Esophagus squamous epithelium (tissue), 5 donors: ENCODE data around the gene EFCAB12. TPM values are rescaled to one million over a fixed set of nuclear protein-coding genes. Genes with fewer than 3 reads are reported as not detected.
A peak's percentile ranks its signal among the peaks of the same experiment; 100 is the strongest.

Source experiments
- DNase-seq: peaks from one replicate; lab custom pipeline; 2025; lab: John Stamatoyannopoulos, UW
- H3K27ac ChIP-seq, 4 donors: fragments of 200-600 bp; sonication (generic); one replicate each; pipeline ENCODE4 v1.5.1; 2016 to 2019; ENCODE audit warnings: mild to moderate bottlenecking in 1 of 4
- H3K27me3 ChIP-seq, 4 donors: fragments of 200-600 bp; sonication (generic); 1 replicate in 3 of 4; 2 replicates in 1 of 4; pipeline versions ENCODE4 v1.5.1 to v1.6.0; 2017 to 2021; ENCODE audit warnings: antibody characterized with exemption in 1 of 4
- H3K36me3 ChIP-seq, 3 donors: fragments of 200-600 bp; sonication (generic); one replicate each; pipeline ENCODE4 v1.5.1; 2016 to 2019
- H3K4me1 ChIP-seq, 3 donors: fragments of 200-600 bp; sonication (generic); one replicate each; pipeline ENCODE4 v1.5.1; 2017 to 2019
- H3K4me3 ChIP-seq, 4 donors: fragments of 200-600 bp; sonication (generic); 1 replicate in 3 of 4; 2 replicates in 1 of 4; pipeline ENCODE4 v1.5.1; 2016 to 2019; ENCODE audit warnings: mild to moderate bottlenecking in 2 of 4, moderate library complexity in 1 of 4
- H3K9me3 ChIP-seq, 3 donors: fragments of 200-600 bp; sonication (generic); one replicate each; pipeline ENCODE4 v1.5.1; 2016 to 2019
- POLR2A ChIP-seq, 4 donors: fragments of 450-650 bp; IDR thresholded peaks; one replicate each; pipeline ENCODE4 v1.6.1; 2017; ENCODE audit warnings: antibody characterized with exemption in 4 of 4, mild to moderate bottlenecking in 4 of 4, moderate library complexity in 3 of 4
- WGBS, 2 donors: methylation state at CpG; one replicate each; pipeline ENCODE4 v1.1.5; 2018; 5-methylcytosine and 5-hydroxymethylcytosine counted together
- intact Hi-C: fragments of 100-400 bp; cut with DNase I; formaldehyde crosslinking; loops from one replicate; pipeline ENCODE4 v1.15.0; 2022
- total RNA-seq, 4 donors: library from RNA; depleted of rRNA; stranded (reverse); fragments of >200 nt; gene quantifications; one replicate each; pipeline ENCODE4 v1.1.0, GENCODE V29; 2016
- TF ChIP-seq, protein P1 (sequence below), 6 experiments: fragments of 450-650 bp in 4 of 6; fragments of 200-600 bp in 2 of 6; sonication (generic) in 2 of 6; IDR thresholded peaks; one replicate each; pipeline ENCODE4 v1.5.1; 2016 to 2019; ENCODE audit warnings: antibody characterized with exemption in 6 of 6, mild to moderate bottlenecking in 4 of 6, moderate library complexity in 4 of 6
- donor health status: DM: yes; HTN: yes; CAD: no.

Gene EFCAB12
- total RNA-seq, 4 donors from 2014 or later, result under 0.01 TPM; not detected in 3

DNA sequence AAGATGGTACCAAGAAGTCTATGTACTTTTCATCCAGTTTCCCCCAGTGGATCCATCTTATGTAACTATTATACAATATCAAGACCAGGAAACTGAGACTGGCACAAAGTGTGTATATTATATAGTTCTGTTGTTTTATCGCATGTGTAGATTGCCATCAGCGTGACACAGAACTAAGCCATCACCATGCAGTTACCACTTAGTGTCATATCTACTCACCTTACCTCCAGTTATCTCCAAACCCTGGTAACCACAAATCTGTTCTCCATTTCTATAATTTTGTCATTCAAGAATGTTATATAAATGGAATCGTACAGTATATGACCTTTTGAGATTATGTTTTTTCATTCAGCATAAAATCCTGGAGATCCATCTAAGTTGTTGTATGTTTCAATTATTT lies 34.7 kb upstream of the EFCAB12 start:
- H3K9me3 ChIP-seq, result no peaks in the 10 kb centered on the region
- no peaks in the 10 kb centered on the region for H3K4me1 ChIP-seq
- H3K36me3 ChIP-seq, result peaks cover 0 to 54% (median 0%) of the 10 kb centered on the region in 3 donors
- no peak overlapping the region for H3K4me3 ChIP-seq
- WGBS, 2 donors, result 94 to 97% methylated on average over 3 of the region's 3 CpGs
- H3K27ac ChIP-seq, result no peak overlapping the region
- no peaks in the 10 kb centered on the region for H3K27me3 ChIP-seq
- DNase-seq, result no peak
- intact Hi-C loops, result no loop called here
- TF ChIP-seq, protein P1, sequence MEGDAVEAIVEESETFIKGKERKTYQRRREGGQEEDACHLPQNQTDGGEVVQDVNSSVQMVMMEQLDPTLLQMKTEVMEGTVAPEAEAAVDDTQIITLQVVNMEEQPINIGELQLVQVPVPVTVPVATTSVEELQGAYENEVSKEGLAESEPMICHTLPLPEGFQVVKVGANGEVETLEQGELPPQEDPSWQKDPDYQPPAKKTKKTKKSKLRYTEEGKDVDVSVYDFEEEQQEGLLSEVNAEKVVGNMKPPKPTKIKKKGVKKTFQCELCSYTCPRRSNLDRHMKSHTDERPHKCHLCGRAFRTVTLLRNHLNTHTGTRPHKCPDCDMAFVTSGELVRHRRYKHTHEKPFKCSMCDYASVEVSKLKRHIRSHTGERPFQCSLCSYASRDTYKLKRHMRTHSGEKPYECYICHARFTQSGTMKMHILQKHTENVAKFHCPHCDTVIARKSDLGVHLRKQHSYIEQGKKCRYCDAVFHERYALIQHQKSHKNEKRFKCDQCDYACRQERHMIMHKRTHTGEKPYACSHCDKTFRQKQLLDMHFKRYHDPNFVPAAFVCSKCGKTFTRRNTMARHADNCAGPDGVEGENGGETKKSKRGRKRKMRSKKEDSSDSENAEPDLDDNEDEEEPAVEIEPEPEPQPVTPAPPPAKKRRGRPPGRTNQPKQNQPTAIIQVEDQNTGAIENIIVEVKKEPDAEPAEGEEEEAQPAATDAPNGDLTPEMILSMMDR (IDR thresholded peaks at IDR 0.05), result no peak
- no peak for TF ChIP-seq POLR2A (IDR thresholded peaks at IDR 0.05)

DNA sequence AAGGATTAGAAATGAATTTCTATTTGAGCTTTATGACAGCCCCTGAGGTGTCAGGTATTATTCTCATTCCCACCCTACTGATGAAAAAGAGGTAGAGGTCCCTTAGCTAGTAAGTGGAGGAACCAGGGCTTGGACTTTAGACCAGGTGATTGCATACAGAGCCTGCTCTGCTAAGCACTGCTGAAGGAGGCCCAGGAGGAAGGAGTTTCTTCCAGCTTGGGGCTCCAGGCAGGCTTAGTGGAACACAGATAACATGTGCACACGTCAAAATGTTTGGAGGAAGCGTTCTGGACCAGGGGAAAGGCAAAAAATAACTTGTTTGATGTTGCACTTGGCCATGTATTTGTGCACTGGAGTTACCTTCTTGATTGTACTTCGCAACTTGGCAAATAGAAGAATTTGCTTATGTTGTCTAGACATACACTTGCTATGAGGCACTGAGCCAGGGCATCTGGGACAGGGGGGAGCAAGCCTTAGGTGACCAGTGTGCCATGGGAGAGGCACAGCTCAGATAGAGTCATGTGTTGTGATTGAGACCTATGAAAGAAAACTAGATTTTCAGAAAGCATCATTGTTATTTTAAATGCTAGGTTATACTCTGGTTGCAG lies 34.0 kb upstream of the EFCAB12 start:
- WGBS, 2 donors, result 89 to 93% methylated on average over 3 of the region's 3 CpGs
- H3K9me3 ChIP-seq, result no peaks in the 10 kb centered on the region
- H3K4me3 ChIP-seq, result no peak overlapping the region
- H3K27ac ChIP-seq, result no peak overlapping the region
- H3K27me3 ChIP-seq, result no peaks in the 10 kb centered on the region
- H3K36me3 ChIP-seq, result peaks cover 0 to 54% (median 0%) of the 10 kb centered on the region in 3 donors
- no peaks in the 10 kb centered on the region for H3K4me1 ChIP-seq
- intact Hi-C loops, result no loop called here
- no peak for DNase-seq
- TF ChIP-seq, protein P1 (IDR thresholded peaks at IDR 0.05), result no peak
- TF ChIP-seq POLR2A (IDR thresholded peaks at IDR 0.05), result no peak

DNA sequence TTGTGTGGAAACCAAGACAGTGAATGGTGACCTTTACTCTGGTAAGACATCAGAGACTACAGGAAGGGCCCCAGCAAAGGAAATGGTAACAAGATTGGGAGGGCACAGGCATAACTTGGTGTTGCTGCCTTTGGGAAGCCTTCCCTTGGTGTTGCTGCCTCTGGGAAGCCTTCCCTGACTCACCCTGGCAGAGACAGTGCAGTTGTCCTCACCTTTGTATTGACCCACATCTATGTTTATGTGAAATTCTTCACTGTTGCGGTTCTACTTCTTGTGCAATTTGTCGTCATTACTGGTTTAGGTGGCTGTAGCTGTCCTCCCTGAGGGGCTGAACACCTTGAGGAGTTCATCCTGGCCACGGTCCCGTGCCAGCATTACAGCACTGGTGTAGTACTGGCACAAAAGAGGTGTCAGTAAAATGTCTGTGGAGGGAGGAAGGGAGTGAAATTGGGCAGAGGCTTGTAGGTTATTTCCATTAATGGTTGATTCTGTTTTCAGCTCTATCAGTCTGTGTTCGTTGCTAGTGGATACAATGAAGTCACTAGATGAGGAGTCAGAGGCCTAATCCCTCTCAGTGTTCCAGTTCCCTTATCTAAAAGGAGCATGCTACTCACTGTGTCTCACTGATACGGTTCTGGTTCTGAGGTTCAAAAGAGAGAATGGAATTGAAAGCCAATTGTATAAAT lies 33.2 kb upstream of the EFCAB12 start:
- peak overlapping the region in 1 of 4 donors; percentile 33 for H3K27ac ChIP-seq
- intact Hi-C loops, result no loop called here
- H3K9me3 ChIP-seq, result no peaks in the 10 kb centered on the region
- no peaks in the 10 kb centered on the region for H3K4me1 ChIP-seq
- 63 to 66% methylated on average over 5 to 6 of the region's 6 CpGs for WGBS, 2 donors
- TF ChIP-seq POLR2A (IDR thresholded peaks at IDR 0.05), result no peak
- TF ChIP-seq, protein P1 (IDR thresholded peaks at IDR 0.05), result no peak
- no peak overlapping the region for H3K4me3 ChIP-seq
- H3K27me3 ChIP-seq, result no peaks in the 10 kb centered on the region
- H3K36me3 ChIP-seq, result peaks cover 0 to 58% (median 0%) of the 10 kb centered on the region in 3 donors
- no peak for DNase-seq

DNA sequence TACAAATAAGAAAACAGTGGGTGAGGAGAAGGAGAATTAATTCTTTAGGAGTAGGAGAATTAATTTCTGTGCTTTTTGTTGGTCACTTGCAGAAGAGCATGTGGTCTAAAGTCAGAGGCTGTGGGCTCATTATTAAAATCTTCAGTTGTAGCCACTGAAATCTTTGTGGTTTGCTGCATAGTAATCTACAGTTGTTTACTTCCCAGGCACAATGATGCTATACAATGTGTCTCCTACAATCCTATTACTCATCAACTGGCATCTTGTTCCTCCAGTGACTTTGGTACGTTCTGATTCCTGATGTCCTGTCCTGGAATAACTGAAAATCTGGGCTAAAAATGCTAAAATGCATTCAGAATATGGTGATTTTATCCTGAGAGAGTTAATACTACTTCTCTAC lies 32.6 kb upstream of the EFCAB12 start:
- no peak for DNase-seq
- no peak for TF ChIP-seq POLR2A (IDR thresholded peaks at IDR 0.05)
- TF ChIP-seq, protein P1 (IDR thresholded peaks at IDR 0.05), result no peak
- Histone ChIP-seq H3K9me3 (no peaks in the 10 kb centered on the region), H3K27ac (peak overlapping the region in 1 of 4 donors; percentile 33), H3K27me3 (no peaks in the 10 kb centered on the region), H3K4me1 (no peaks in the 10 kb centered on the region), H3K4me3 (no peak overlapping the region), H3K36me3 (peaks cover 0 to 64% (median 0%) of the 10 kb centered on the region in 3 donors)
- intact Hi-C loops, result no loop called here
- WGBS, 2 donors, result 64 to 72% methylated on average over 1 of the region's 1 CpG

DNA sequence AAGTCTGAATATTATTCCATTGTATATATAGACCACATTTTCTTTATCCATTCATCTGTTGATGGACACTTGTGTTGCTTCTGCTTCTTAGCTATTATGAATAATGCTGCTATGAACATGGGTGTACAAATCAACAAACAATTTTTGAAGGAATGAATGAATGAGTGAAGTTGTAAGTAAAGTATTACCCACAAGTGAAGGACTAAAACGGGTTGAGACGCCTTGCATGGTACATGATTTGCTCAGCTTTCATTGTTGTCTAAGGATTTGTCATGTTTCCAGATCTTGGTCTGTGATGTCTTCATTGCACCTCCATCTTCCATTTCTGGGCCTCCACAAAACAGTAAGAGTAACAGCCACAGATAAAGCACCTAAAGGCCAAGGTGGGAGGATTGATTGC lies 32.1 kb upstream of the EFCAB12 start:
- Histone ChIP-seq H3K4me3 (no peak overlapping the region), H3K4me1 (no peaks in the 10 kb centered on the region), H3K27ac (no peak overlapping the region), H3K36me3 (peaks cover 0 to 68% (median 0%) of the 10 kb centered on the region in 3 donors), H3K27me3 (no peaks in the 10 kb centered on the region), H3K9me3 (no peaks in the 10 kb centered on the region)
- DNase-seq, result no peak
- WGBS, 2 donors, result 85 to 93% methylated on average over 2 of the region's 2 CpGs
- TF ChIP-seq POLR2A (IDR thresholded peaks at IDR 0.05), result no peak
- TF ChIP-seq, protein P1 (IDR thresholded peaks at IDR 0.05), result no peak
- intact Hi-C loops, result no loop called here
